Bone marrow (tissue), 2 donors: Measurements from ENCODE around the gene YJEFN3.

Experiments used
- DNase-seq, 2 donors: peaks; one replicate each; lab custom pipeline; 2025; lab: John Stamatoyannopoulos, UW

YJEFN3 gene, protein sequence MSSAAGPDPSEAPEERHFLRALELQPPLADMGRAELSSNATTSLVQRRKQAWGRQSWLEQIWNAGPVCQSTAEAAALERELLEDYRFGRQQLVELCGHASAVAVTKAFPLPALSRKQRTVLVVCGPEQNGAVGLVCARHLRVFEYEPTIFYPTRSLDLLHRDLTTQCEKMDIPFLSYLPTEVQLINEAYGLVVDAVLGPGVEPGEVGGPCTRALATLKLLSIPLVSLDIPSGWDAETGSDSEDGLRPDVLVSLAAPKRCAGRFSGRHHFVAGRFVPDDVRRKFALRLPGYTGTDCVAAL

DNA sequence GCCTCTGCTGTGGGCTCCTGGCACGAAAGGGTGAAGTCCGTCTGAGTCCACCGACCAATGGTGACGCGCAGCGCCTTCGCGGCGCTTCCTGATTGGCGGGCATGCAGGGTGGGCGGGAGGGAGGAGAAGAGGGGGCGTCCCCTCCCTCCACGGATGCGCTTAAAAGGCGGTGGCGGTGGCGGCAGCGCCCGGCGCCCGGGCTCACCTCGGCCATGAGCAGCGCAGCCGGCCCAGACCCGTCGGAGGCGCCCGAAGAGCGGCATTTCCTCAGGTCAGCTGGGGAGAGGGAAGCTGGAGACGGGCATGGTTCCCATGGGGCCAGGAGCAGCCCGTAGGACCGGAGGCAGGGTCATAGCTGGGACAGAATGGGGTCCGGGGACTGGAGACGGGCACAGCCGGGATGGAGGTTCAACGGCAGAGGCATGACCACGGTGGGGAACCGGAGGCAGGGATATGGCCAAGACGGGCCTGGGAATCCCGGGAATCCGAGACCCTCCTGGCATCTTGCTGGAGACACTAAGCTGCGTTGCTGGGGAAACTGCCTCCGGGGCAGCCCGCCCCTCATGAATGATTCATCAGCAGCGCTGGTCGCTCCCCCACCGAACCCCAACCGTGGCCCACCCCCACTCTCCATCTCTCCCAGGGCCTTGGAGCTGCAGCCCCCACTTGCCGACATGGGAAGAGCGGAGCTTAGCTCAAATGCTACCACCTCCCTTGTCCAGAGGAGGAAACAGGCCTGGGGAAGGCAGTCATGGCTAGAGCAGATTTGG is at the start of gene YJEFN3:
Gene YJEFN3, plus strand, starts transcription at position 191 of the 770 bp plus-strand sequence. Its CDS starts 22 bp downstream, at position 213.
- DNase-seq, result no peak

- no peak for DNase-seq
Observed at GRCh38 chr19:19480688-19481087, 48.0 kb upstream of the YJEFN3 start.

DNA sequence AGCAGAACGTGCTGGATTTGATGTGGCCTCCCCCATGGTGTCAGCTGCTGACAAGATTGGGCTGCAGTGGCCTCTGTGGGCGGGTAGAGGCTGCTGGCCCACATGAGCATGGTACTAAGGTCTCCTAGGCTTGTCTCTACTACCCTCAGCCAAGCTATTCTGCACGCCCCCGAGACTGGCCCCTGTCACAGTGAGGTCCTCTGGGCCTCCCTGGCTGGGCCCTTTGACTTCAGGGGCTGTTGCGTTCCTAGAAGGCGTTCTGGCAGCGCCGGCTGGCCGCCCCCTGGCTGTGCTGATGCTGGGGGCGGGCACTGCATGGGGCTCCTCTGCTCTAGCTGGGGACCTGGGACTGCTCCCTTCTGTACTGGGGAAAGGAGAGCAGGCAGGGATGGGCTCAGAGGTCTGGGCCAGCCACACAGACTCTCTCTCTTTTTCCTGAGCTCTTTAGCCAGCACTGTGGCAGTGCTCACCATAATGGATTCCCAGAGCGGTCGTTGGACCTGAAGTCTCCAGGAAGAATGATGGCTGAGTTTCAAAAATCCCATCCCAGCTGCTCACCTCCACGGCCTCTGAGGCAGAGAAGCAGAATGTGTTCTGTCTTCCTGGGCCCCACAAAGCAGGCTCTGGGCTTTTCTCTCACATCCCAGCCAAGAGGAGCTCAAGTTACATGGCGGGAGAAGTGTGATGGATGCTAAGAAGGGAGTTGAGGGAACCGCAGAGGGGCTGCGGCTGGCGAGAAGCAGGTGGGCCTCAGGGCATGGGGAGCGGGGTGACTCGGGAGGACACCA is 45.7 kb upstream of the YJEFN3 start:
- no peak for DNase-seq

GRCh38 chr19:19485161-19485997 is 43.3 kb upstream of the YJEFN3 start:
- DNase-seq, result no peak

DNA sequence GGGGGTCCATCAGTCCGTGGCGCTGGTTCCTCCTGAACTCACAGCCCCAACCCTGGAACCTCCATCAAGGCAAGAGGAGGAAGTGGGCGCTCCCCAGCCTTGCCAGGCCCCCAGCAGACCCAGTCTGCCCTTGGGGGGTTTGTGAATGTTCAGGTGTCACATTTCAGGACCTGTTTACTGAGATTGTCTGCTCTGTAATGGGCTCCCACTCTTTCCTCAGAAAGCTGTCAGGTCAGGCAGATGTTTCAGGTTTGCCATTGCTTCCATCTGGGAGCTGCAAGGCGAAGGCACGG is 42.8 kb upstream of the YJEFN3 start:
- no peak for DNase-seq

DNA sequence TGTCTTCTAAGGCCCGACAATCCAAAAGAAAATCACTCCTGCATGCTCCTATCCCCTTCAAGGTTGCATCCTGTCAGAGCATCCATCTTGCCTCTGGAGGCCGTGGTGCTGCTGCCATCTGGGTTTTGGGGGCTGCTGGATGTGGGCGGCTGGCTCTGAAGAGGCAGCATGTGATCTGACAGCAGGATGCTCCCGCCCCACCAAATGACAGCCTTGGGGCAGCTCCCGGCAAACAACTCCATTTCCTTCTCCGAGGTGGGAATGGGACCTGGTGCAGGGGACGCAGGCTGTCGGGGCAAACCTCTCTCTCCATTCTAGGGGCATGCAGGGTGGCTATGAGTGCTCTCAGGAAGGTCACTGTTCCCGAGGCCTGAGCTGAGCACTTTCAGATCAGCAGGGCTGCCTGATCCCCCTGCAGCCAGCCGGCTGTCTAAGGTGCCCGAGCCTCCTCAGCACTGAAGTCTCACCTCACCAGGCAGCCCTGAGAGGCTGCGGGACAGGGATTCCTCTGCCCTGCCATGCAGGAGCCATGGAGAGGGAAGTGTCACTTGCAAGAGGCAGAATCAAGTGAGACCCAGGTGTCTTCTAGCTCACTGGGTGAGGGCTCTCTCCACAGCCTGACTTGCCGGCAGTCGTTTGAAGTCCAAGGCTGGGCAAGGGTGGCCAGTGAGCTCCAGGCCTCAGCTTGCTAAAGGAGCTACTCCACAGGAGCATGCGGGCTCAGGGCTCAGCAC is 42.2 kb upstream of the YJEFN3 start:
- DNase-seq, result no peak

DNA sequence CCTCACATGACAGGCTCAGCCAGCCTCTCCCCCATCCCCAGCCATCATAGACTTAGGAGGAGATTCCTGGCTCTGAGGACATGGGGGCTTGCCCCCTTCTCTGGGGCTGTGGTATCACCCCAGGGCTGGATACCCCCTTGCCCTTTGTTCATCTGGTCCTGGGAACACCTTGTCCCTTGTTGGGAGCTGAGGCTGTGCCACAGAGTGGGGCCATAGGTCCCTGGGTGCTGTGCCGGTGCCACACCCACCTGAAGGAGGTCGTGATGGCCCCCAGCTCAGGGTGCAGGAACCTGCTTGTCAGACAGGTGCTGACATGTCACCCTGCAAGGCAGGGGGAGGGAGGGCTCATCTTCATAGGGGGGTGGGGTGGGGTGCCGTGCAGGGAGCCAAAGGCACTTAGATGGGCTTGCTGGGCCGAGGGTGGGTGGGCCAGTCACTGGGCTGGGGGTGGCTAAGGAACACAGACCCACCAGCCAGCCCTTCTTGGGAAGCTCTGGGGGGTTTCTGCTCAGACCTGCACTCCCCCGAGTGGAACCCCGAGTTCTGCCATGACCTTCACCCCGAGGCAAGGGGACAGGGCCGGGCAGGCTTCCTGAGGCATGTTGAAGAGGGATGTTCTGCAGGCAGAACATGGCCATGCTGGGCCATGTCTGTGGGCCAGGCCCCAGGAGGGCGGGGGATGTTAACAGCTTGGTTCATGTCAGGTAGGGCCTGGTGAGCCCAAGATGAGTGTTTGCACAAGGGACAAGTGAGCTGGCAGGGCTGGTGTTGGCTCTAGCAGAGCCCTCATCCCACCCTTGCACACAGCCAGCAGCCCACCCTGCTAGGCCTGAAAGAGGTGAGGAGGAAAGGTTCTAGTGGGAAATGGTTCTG is 41.4 kb upstream of the YJEFN3 start:
- no peak for DNase-seq

DNA sequence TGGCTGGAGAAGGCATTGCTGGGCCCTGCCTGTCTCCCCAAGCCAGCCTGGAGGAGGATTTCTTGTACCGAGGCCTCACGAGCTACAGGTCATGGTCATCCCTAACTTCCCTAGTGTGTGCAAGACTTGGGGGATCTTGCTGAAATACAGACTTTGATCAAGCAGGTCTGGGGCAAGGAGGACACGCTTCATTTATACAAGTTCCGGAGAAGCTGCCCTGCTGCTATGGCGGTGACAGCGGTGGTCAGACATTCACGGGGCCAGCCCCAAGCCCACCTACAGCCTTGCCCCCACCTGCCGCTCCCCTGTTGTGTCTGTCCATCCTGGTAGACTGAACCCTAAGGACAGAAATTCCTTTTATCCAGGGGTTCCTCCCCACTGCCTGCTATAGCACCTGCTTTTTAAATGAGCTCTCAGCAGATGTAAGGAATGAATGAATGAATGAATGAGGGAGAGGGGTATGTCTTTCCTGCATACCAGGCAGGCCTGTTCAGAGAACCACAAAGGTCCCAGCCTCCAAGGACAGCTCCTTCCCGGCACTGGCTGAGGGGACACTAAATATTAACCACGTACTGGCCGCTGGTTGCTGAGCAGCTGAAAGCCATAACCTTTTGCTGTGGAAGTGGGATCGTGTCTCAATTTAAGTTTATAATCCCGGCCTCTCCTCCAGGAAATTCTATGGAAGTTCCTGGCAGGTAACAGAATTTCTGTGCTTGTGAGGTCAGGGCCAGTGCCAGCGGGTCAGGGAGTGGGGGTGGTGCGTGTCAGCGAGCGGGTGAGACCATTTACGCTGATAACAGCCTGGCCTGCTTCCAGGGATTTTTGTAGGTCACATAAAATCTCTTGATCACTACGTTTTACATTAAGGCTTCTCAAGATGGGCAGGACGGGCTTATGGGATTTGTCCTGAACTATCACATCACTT is 40.5 kb upstream of the YJEFN3 start:
- DNase-seq, result no peak

DNA sequence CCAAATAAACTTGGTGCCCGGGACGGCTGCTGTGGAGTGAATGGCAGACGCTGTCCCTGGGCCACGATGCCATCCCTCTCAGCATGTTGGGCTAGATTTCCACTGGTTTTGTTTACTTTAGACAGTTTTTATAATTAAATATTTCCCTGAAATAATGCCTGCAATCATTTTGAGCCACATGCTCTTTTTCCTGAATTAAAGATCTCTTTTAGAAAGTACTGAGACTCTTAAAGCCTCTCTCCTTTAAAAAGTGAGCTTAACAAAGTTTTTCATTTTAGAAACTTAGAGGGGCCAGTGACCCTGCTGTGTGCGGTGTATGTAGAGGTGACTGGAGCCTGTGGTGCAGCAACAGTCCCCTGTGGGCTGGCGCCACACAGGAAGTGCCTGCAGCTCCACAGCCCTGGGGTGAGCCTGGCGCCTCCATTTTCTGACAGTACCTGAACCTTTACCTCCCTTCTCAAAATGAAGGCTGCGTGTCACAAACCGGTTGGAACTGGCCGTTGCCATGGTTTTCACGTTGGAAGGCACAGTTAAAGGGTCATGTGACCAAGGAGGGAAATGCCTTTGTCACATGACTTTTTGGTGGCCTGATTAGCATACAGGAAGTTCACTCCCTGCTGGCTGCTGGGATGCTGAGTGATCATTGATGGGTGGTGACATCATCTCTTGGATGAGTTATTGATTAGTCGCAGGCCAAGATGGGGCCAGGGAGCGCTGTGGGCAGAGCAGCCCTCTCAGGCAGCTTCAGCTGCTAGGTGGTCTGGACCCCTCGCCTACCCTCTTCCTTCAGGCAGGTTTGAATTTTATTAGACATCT is 39.6 kb upstream of the YJEFN3 start:
- peak; percentile 59 to 62 for DNase-seq

GRCh38 chr19:19489804-19490204 is 38.9 kb upstream of the YJEFN3 start:
- no peak for DNase-seq

GRCh38 chr19:19490214-19490968 is 38.3 kb upstream of the YJEFN3 start:
- peak; percentile 46 to 50 for DNase-seq

- no peak for DNase-seq
Observed at GRCh38 chr19:19491321-19492025, 37.2 kb upstream of the YJEFN3 start.

GRCh38 chr19:19492026-19492610 is 36.6 kb upstream of the YJEFN3 start:
- no peak for DNase-seq

DNA sequence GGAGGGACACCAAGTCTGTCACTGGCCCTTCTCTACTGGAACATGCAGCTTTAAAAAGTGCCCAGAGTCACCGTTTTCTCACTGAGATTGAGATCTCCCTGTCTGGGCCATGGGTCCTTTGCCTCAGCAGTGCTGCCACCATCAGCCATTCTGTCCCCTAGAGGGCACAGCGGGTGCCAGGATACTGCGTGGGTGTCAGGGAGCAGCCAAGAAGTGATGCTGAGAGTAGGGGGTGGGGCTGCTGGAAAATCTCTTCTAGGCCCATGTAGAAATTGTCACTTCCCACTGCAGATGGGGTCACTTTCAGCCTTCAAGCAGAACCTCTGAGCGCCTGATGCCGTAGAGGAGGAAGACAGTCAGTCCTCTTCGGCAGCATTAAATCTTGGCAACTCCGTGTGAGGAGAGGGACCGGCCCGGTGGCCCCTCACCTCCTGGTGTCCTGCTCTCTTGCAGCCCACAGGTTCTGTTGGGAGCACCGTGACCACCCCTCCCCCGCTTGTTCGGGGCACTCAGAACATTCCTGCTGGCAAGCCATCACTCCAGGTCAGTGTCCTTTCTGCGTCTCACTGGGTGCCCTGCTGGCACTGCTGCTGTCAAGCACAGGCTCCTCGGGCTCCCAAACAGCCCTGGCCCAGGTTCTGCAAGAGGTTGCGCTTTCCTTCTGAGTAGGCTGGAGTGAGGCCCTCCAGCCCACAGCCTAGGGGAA is 34.7 kb upstream of the YJEFN3 start:
- no peak for DNase-seq

DNA sequence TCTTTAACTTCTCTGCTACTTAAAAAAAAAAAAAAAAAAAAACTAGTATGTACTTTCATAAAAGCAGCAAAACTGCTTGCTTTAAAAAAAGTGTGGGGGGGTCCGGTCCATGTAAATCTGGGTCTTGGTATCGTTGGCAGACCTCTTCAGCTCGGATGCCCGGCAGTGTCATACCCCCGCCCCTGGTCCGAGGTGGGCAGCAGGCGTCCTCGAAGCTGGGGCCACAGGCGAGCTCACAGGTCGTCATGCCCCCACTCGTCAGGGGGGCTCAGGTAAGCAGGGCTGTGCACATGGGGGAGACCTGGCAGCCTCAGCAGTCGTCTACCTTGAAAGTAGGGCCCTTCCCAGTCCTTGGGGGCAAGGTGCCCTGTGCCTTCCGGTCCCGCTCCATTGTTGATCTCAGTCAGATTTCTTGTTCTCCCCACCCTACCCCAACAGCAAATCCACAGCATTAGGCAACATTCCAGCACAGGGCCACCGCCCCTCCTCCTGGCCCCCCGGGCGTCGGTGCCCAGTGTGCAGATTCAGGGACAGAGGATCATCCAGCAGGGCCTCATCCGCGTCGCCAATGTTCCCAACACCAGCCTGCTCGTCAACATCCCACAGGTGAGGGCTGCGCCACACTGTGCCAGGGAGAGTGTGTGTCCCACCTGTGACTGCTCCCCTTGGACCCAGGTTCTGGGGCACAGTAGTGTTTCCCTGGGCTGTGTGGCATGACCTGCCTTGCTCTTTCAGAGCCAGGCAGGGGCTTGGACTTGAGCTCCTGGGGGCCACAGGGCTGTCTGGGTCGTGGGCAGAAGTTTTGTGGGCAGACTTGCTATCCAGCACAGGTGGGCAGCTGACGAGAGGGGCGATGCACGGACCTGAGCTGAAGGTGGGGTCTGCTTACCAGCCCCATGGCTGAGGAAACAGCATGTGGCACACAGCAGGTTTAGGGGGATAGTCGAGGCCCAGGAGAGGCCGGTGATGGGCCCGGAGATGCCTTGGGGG is 32.8 kb upstream of the YJEFN3 start:
- DNase-seq, result no peak
